GM21367 (cell line): Measurements from ENCODE around the gene TAF1B.
A peak's percentile ranks its signal among the peaks of the same experiment; 100 is the strongest.
"Not testable (repeated sequence)": the region's sequence is repeated elsewhere in the genome, so short reads cannot be mapped to it uniquely, and the experiment has no call there.

Experiments used
- ATAC-seq: cut with Tn5 transposase; IDR thresholded peaks from one replicate; pipeline ENCODE4 v1.9.1; 2021; ENCODE audit not compliant: unreplicated experiment

The TAF1B gene

GRCh38 chr2:9879455-9880194 lies 36.4 kb downstream of the TAF1B start:
- no peak for ATAC-seq

GRCh38 chr2:9883897-9884296 lies 40.6 kb downstream of the TAF1B start:
- no peak for ATAC-seq

- no peak for ATAC-seq
Observed at GRCh38 chr2:9884436-9884835, 41.2 kb downstream of the TAF1B start.

GRCh38 chr2:9885036-9885684 lies 41.9 kb downstream of the TAF1B start:
- no peak for ATAC-seq

- ATAC-seq: no peak
Observed at GRCh38 chr2:9887513-9887912, 44.2 kb downstream of the TAF1B start.

GRCh38 chr2:9889812-9890261 lies 46.6 kb downstream of the TAF1B start:
- ATAC-seq: no peak

GRCh38 chr2:9892236-9892635 lies 49.0 kb downstream of the TAF1B start:
- no peak for ATAC-seq

- ATAC-seq: no peak
Observed at GRCh38 chr2:9895669-9896590, 52.7 kb downstream of the TAF1B start.

- no peak for ATAC-seq
Observed at GRCh38 chr2:9897331-9897737, 54.1 kb downstream of the TAF1B start.

GRCh38 chr2:9897846-9898245 lies 54.6 kb downstream of the TAF1B start:
- no peak for ATAC-seq

GRCh38 chr2:9905413-9905812 lies 62.1 kb downstream of the TAF1B start:
- no peak for ATAC-seq

GRCh38 chr2:9907402-9907801 lies 64.1 kb downstream of the TAF1B start:
- no peak for ATAC-seq

- no peak for ATAC-seq
Observed at GRCh38 chr2:9908639-9909038, 65.4 kb downstream of the TAF1B start.

- no peak for ATAC-seq
Observed at GRCh38 chr2:9909106-9909505, 65.8 kb downstream of the TAF1B start.

- ATAC-seq: no peak
Observed at GRCh38 chr2:9910699-9911098, 67.4 kb downstream of the TAF1B start.

GRCh38 chr2:9912468-9912867 lies 69.2 kb downstream of the TAF1B start:
- ATAC-seq: no peak

- ATAC-seq: peak; percentile 97
Observed at GRCh38 chr2:9914384-9915065, 71.3 kb downstream of the TAF1B start.

- no peak for ATAC-seq
Observed at GRCh38 chr2:9918275-9918674, 75.0 kb downstream of the TAF1B start.

GRCh38 chr2:9919512-9919911 lies 76.2 kb downstream of the TAF1B start:
- no peak for ATAC-seq

- ATAC-seq: not testable (repeated sequence)
Observed at GRCh38 chr2:9927020-9927419, 83.7 kb downstream of the TAF1B start.

- no peak for ATAC-seq
Observed at GRCh38 chr2:9937258-9937657, 94.0 kb downstream of the TAF1B start.
